ENCODE results near the gene ZBTB32. TPM values are rescaled to one million over a fixed set of nuclear protein-coding genes. Genes with fewer than 3 reads are reported as not detected.

ZBTB32 gene
- total RNA-seq, 1 experiment from 2014 or later: not detected

DNA sequence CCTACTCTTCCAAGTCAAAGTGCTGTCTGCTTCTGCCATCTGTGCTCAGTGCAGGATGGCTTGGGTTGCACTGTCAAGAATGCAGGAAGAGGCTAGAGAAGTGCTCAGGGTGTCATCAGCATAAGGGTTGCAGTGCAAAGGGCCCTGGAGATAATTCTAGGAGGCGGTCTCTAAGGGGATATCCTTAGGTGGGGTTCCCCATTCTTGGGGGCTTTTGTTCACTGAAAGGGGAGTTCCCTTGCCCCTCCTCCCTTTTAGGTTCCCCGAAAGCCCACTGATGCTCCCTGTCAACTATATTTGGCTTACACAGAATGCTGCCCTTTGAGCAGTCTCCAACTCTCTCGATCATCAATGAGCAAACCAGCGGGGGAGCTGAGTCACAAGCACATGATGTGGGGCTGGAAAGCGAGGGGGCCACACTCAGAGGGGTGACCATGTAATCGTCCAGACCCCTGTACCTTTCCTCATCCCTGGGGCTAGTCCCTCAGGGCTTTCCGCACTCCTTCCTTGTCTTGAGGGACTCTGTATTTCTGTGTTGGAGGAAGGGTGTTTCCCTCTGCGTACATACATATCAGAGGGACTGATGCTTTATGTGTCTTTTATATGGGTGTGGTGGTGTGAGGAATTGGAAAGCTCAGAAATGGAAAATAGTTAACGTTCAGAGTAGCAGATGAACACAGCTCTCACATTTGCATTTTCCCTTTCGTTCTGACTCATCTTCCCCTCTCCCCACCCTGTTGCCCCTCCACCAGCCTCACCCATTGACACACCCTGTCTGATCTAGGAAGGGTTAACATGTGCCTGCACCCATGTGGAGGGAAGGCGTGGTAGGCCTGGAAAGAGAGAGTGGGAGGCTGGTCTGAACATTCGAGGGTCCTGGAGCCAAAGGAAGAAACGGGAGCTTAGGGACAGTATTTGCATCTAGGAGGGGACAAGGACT, 6.7 kb downstream of the ZBTB32 start:
- no peaks in the 10 kb centered on the region for H3K9me2 ChIP-seq (ENCODE audit: insufficient read depth)
- no TSS peak for BruUV-seq (replicated peaks)
- peaks cover 7 to 22% of the 10 kb centered on the region in 2 experiments; a peak in 3 of 4 replicates for H3K4me1 ChIP-seq (ENCODE audit: control insufficient read depth in 1 of 2, insufficient read depth in 2 of 2, low read length in 2 of 2)
- no peaks in the 10 kb centered on the region for H3K36me3 ChIP-seq (ENCODE audit: control insufficient read depth in 1 of 2, insufficient read depth in 2 of 2, low read length in 2 of 2)
- no peak overlapping the region for H3K4me2 ChIP-seq (ENCODE audit: low read length)
- H3K27ac ChIP-seq (ENCODE audit: low read depth, low read length): no peak overlapping the region
- no peak for TF ChIP-seq POLR2A (IDR thresholded peaks at IDR 0.05; ENCODE audit: borderline replicate concordance, extremely low read depth, insufficient read depth, insufficient read length)
- TF ChIP-seq ZNF274 (IDR thresholded peaks at IDR 0.05; ENCODE audit: low read depth, low read length): no peak
- TF ChIP-seq, protein P1, sequence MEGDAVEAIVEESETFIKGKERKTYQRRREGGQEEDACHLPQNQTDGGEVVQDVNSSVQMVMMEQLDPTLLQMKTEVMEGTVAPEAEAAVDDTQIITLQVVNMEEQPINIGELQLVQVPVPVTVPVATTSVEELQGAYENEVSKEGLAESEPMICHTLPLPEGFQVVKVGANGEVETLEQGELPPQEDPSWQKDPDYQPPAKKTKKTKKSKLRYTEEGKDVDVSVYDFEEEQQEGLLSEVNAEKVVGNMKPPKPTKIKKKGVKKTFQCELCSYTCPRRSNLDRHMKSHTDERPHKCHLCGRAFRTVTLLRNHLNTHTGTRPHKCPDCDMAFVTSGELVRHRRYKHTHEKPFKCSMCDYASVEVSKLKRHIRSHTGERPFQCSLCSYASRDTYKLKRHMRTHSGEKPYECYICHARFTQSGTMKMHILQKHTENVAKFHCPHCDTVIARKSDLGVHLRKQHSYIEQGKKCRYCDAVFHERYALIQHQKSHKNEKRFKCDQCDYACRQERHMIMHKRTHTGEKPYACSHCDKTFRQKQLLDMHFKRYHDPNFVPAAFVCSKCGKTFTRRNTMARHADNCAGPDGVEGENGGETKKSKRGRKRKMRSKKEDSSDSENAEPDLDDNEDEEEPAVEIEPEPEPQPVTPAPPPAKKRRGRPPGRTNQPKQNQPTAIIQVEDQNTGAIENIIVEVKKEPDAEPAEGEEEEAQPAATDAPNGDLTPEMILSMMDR (IDR thresholded peaks at IDR 0.05 in 2 of 3, conservative IDR thresholded peaks at IDR 0.05 in 1 of 3; ENCODE audit: borderline replicate concordance in 1 of 3, insufficient read depth in 1 of 3, low read depth in 2 of 3, low read length in 2 of 3): no peak
- TF ChIP-seq YY1 (IDR thresholded peaks at IDR 0.05; ENCODE audit: extremely low read depth, insufficient replicate concordance, low read depth, low read length): no peak
- no peak for TF ChIP-seq ZFX (IDR thresholded peaks at IDR 0.05)
- H3K79me2 ChIP-seq (ENCODE audit: insufficient read depth, low read length): peaks cover 5% of the 10 kb centered on the region; the same call in 1 of the 2 replicates
- ChIA-PET CTCF (interaction anchor here (0.6 to 1.6 kb wide), 3 partner anchors 14 to 109 kb away, joined by 3 to 4 read pairs (median 4); no protein-coding TSS in a partner anchor), POLR2A (interaction anchor here (1.2 kb wide), 1 partner anchor 37 kb away, joined by 3 read pairs; the partner anchor contains the start of gene LIN37), RAD21 (ENCODE audit: low non-redundant PET in 1 of 2, low total read pairs in 2 of 2, uncharacterized antibody in 2 of 2, unreplicated experiment in 2 of 2) (no interaction called here)
- ATAC-seq (no peak), DNase-seq (ENCODE audit: low read depth, low spot score) (no peak)
- intact Hi-C loops (cut with micrococcal nuclease): loop anchor here (10.0 kb wide), 1 partner anchor 356 kb away; the partner anchor contains the start of gene FFAR3
- H4K20me1 ChIP-seq (ENCODE audit: insufficient read depth): no peaks in the 10 kb centered on the region
- no peaks in the 10 kb centered on the region for H3K9me3 ChIP-seq (ENCODE audit: control insufficient read depth in 1 of 2, insufficient read depth in 1 of 2, low read depth in 1 of 2, low read length in 2 of 2)
- H3K4me3 ChIP-seq (replicated peaks in 1 of 2; ENCODE audit: low read depth in 1 of 2, low read length in 2 of 2): no peak overlapping the region
- no peak overlapping the region for H3K9ac ChIP-seq (ENCODE audit: low read length)
- H3K27me3 ChIP-seq (ENCODE audit: insufficient read depth, low read length): no peaks in the 10 kb centered on the region
- H2AFZ ChIP-seq (ENCODE audit: low read depth, low read length, poor library complexity, severe bottlenecking): no peak overlapping the region

Measured in HCT116 (cell line).